HG03521 (cell line): ENCODE measurements around the gene ICAM2.
A peak's percentile ranks its signal among the peaks of the same experiment; 100 is the strongest.

Experiments used
- ATAC-seq: cut with Tn5 transposase; IDR thresholded peaks from one replicate; pipeline ENCODE4 v1.9.1; 2021; ENCODE audit warnings: mild to moderate bottlenecking, moderate library complexity; ENCODE audit not compliant: unreplicated experiment

The ICAM2 gene

DNA sequence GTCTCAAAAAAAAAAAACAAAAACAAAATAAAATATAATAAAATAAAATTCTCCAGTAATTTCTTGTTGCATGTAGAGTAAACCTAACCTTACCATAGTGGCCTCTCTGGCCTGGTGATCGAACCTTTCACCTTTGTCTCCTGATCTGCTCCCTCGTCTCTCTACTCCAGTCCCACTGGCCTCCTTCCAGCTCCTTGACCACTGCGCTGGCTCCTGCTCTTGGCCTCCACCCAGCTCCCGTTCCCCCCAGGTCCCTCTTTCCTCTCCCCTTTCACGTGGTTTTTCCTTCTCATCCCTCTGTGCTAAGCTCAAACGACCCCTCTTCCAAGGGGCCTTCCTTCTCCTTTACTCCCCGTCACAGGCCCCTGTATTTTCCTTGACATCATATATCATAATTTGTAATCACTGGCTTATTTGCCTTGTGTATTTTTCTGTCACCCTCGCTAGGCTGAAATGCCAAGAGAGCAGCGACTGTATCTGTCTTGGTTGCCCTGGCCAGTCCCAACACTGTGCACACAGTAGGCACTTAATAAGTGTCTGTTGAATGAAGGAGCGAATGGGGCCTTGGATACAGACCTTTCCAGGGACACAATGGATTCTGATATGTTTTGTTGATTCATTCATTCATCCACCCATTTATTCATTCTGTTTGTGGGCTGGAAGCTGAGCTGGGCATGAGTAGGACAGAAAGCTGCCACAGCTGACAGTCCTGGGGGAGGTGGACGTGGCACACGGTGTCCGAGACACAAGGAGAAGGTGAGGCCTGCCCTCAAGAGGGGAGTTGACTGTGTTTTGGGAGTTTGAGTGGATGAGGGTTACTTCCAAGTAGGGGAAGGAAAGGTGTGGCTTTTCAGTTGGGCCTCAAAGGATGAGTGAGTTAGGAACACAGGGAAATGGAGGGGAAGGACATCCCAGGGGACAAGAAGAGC is 41.9 kb downstream of the ICAM2 start:
- no peak for ATAC-seq

DNA sequence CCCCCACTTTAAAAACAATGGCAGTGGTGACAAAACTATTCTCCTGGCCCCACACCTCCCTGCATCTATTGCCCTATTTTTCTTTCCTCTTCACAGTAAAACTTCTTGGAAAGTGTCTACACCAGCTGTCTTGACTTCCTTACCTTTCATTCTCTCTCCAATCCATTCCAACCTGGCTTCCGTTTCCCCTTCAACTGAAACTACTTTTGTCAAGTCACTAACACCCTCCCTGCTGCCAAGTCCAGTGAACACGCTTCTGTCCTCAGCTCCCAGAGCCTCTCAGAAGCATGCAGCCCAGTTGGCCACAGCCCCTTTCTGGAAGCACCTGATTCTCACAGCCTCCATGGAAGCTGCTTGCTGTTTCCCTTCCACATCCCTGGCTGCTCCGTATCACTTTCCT is 43.7 kb downstream of the ICAM2 start:
- no peak for ATAC-seq

DNA sequence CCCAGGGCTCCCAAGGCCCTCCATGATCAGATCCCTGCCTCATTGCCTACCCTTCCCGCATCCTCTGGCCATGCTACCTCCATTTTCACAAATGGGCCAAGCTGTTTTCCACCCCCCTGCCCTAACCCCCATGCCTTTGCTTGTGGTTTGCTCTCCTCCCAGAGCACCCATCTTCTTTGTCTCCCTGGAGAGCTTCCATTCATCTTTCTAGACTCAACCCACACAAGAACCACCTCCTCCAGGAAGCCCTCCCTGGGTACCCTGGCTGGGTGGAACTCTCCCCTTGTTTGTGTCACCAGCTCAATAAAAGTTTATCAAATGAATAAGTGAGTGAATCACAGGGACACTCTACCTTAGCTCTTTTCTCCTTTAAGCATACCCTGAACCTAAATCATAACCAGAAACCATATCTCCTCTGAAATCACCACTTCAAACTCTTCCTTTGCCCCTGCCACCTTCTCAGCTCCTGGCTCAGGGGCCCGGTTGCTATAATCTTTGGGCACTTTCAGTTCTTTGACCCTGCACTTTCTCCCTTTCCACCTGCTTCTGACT is 44.8 kb downstream of the ICAM2 start:
- ATAC-seq, result no peak

DNA sequence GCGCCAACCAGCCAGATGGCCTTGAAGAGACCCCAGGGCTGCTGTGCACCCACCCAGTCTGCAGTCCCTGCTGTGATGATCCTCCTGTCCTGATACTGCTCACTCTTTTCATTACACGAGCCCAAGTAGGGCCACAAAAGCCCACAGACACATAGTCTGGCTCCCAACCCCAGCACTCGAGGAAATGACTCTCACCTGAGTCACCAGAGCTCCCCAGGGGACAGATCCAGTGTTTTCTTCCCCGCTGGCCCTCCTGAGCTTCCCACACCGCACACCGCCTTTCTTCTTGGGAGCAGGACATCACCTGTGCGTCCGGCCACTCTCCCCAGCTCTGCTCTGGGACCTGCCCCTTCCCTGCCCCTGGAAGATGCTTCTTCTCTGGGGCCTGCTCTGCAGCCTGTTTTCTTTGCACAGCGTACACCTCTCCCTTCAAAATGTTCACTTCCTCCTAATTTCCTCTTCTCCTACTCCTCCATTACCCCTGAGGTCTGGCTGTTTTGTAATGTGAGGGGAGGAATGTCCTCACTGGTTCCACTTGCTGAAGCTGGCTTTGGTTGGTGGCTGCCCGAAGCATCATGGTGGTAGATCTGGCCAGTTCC is 45.7 kb downstream of the ICAM2 start:
- ATAC-seq, result no peak

DNA sequence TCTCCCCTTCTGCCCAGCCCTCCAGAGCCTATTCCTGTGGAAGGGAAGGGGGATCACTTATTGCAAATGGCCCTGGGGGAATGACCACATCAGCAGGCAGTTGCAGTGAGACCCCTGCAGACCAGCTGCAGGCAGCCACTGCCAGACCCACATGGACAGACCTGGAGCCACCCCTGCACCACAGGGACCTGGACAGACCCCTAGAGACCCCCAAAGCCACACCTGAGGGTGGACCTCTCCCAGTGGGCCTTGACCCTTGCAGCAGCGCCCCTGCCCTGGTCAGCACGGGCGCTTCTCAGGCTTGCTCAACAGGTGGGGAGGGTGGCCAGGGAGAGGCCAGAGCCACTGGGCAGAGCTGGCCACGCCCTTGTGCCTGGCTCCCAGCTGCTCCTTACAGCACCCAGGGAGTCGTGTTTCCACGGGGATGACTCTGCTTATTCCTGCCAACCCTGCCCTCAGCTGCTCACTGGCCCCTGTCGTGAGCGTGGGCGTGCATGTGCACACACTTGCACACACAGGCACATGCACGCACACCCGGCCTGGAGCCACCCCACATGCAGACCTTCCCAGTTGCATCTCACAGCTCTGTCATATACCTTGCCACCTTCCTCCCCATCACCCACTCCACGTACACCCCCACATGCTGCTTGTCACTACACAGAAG is 46.4 kb downstream of the ICAM2 start:
- ATAC-seq, result no peak

DNA sequence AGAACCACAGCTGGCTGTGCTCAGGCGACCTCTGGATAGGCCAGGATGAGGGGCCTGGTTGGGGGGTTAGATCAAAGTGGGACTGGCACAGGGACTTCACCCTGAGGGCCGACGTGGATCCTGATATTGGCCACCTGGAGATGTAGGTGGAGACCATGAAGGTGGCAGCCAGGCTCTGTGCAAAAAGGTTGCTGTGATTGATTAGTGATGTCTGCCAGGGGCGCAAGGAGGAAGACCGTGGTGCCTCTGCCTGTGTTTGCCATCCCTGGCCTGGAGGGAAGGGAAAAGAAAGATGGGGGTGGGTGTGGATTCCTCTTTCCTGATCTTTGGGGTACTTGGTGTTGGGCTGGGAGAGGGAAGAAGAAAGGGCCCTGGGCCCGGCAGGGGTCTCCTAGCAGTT is 47.2 kb downstream of the ICAM2 start:
- ATAC-seq, result no peak

DNA sequence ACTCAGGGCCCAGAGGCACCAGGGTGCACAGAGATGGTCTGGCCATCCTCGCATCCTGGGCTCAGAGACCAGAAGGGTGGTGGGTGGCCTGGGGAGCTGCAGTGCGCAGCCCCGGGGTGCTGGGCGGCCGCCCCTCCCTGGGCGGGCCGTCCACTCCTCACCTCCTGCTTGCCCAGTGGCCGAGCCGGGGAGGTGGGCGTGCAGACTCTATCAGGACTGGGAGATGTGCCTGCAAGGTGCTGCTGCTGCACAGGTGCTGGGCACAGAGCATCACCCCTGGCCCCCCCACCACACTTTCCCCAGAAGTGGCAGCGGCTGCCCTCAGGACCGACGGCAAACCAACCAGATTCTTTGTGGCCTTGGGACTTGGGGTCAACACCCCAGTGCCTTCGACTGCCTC is 47.6 kb downstream of the ICAM2 start, which contains the start of gene SCN4A:
TSS of gene SCN4A (minus strand) at position 123 of the 400 bp plus-strand sequence. CDS start at position 46, 77 bp downstream.
- no peak for ATAC-seq

DNA sequence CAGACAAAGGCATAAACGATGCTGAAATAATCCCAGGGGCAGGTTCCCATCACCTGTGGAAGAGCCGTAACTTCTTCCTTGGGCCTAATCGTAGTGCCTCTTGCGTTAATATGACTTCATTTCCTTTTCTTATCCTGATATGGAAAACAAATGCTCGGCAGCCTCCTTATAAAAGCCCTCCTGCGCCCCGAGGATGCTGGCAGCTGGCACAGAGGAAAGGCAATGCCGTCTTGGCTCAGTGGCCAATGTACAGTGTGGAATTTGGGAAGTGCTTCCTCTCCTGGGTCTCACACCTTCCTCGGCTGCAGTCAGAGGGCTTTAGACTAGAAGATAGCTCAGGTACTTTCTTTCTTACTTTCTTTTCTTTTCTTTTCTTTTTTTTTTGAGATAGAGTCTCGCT is 51.2 kb downstream of the ICAM2 start:
- no peak for ATAC-seq

DNA sequence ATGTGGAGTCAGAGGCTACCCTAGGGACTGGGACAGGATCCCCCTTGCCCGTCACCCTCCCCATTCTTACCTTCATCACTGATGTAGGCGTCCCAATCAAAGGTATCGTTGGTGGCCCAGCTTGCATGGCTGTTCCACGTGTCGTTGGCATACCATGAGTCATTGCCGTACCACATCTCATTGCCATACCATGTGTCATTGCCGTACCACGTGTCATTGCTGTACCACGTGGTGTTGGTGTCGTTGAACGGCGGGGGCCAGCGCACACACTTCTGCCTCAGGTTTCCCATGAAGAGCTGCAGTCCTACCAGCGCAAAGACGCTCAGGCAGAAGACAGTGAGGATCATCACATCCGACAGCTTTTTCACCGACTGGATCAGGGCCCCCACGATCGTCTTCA is 52.5 kb downstream of the ICAM2 start:
- no peak for ATAC-seq

DNA sequence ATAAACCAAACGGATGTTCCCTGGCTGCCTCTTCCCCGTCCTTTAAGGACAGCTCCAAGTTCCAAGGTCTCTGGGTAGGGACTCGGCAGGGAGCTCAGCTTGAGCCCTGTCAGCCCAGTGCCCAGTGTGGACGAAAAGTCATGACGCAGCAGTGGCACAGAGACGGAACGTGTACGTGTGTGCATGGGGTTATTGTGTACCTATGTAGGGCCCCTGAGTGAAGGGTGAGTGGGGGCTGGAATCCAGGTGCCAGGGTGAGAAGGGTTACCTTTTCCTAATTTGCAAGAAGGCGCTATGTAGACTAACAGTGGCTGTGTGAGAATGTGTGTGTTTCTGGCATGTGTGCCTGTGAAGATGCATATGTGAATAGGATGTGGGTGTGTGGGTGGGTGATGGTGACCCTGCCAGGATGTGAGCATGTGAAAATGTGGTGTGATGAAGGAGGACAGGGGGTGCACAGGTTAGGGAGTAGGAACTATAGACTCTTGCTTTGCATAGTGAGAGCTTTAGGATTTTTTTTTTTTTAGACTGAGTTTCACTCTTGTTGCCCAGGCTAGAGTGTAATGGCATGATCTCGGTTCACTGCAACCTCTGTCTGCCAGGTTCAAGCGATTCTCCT is 53.7 kb downstream of the ICAM2 start:
- ATAC-seq, result peak; percentile 52

DNA sequence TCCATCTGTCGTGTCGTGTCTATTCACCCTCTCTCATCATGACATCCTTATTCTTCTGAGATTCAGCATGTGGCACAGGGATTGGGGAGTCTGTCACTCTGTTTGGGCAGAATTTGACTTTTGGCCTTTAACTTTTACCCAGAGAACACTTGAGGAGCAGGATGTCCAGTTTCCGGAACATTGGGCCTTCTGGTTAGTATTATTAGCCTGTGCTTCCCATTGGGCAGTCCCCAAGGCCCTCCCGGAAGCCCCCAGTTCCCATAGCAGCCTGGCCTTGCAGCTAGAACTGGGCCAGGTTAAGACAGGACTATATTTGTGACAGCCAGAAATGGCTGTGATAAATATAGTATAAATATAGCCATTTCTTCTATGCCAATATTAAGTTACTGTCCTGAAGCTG is 57.3 kb downstream of the ICAM2 start:
- no peak for ATAC-seq

DNA sequence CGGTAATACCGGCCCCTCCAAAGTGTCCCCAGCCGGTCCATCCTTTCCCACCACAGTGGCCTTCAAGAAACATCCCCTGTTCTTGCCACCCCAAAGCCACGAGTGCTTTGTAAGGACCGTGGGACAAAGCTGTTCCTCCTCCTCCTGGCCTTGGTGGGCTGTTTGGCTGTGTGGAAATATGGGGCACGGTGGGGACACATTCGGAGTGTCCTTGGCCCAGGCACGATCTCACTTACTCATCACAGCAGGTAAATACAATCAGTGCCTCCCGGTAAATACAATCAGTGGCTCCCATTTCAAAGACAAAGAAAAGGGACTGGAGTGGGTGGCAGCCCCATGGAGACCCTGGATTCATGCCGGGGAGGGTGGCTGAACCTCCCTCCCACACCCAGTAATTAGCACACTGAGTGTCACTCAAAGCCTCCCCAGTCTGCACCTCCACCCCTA is 58.1 kb downstream of the ICAM2 start:
- no peak for ATAC-seq

DNA sequence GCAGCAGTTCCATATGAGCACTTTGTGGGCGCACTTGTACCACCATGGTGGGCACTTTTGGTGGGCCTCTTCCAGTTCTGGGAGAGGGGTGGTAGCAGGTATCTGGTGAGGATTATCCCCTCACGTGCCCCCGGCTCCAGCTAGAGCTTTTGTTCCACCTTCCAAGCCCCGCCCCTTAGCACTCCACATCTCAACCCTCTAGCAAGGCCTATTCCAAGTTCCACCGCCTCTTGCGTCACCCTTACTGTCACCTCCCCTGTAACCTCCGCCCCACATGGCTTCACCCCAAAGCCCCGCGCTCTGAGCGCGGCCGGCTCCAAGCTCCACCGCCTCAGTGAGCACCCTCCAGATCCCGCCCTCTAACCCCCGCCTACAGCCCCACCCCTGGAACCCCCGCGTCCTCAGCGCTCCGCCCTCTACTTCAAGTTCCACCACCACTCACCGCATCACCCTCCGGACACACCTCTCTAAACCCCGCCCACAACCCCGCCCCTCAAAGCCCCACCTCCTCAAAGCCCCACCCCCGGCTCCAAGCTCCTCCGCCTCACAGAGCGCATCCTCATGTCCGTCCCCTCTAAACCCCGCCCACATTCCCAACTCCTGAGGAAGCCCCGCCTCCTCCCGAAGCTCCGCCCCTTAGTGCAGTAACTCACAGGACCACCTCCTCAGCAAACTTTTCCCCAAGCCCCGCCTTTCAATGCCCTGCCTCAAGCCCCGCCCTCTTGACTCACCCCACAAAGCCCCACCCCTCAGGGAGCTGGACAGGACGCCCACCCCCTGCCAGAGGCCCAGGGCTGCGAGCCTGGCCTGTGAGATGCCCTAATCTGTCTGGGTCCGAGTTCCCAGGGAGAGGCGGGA is 58.8 kb downstream of the ICAM2 start:
- no peak for ATAC-seq

DNA sequence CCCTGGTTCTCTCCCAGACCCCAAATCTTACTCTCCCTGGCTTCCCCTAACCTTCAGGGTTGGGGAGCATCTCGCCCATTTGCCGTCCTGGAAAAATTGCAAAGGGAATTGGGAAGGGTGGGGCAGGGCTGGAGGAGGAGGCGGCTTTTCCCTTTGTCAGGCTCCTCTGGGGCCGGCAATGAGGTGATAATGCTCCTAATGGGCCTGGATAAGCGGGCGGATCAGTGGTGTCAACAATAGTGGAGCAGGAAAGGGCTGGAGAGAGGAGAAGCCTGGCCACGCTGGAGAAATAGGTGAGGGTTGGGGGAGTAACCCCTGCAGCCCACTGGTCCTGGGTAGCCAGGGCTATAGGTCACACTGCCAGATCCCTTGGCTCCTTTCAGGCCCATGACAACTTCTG is 60.0 kb downstream of the ICAM2 start:
- ATAC-seq, result no peak

DNA sequence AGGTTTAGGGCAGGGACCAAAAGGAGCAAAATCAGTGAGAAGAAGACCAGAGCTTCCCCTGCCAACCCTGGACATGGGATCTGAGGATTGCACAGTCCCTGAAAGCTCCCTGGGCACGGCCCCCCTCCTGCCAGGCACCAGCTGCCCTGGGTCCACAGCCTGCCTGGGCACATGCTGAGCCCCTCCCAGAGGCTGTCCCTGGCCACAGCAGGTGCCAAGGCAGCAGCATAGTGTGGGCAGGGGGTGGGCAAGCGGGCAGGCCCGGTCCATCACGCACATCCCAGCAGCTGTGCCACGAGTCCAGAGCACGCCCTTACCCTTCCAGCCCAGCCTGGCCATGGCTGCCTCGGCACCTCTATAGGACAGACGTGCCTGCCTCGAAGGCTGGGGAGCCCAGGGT is 60.4 kb downstream of the ICAM2 start:
- no peak for ATAC-seq

DNA sequence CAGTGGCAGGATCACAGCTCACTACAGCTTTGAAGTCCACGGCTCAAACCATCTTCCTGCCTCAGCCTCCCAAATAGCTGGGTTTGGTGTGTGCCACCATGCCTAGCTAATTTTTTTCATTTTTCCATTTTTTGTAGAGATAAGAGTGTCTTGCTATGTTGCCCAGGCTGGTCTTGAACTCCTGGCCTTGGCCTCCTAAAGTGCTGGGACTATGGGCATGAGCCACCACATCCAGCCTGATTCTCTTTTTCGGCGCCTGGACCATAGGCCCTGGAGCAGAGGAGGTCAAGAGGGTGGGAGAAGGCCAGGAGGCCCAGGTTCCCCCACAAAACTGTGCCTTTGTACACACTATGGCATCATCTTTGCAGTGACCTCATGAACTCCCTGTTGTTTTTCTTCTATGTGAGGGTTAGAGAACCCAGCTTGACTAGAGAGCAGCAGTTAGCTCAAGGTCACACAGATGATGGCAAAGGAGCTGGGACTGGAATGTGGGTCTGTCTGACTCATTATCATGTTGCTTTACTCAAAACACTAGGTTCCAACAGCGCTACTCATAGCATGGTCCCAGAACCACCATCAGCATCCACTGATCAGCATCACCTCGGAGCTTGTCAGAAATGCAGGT is 64.0 kb downstream of the ICAM2 start:
- ATAC-seq, result no peak

DNA sequence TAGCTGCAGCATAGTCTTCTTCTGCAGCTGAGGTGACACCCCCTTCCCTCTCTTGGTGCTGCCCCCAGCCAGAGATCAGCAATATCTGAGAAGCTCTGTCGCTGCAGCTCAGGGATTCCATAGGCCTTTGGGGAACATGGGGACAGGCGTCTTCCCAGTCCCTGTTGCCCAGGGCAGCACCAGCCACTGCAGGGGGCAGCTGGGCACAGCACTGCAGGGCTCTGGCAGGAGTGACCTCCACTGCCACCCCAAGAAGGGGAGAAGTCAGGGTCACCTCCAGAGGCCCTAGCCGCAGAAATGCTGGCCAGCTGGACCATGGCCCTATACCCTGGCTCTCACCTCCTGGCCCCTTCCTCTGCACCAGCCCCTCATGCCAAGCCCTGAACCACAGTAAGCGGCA is 64.6 kb downstream of the ICAM2 start:
- no peak for ATAC-seq

DNA sequence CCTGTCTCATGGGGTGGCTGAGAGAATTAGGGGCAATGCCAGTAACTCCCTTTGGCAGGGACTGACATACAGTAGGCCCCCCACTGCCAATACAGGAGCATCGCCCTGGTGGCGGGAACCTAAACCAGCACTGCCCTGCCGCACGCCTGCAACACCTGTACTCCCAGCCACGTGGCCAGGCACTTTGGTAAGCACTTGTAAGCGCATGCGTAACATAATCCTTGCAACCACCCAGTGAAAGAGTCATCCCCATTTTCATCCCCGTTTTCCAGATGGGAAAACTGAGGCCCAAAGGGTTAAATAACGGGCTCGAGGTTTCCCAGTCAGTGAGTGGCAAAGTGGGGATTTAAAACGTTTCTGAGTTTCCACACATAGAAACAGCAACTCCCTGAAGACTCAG is 65.2 kb downstream of the ICAM2 start:
- ATAC-seq, result no peak

DNA sequence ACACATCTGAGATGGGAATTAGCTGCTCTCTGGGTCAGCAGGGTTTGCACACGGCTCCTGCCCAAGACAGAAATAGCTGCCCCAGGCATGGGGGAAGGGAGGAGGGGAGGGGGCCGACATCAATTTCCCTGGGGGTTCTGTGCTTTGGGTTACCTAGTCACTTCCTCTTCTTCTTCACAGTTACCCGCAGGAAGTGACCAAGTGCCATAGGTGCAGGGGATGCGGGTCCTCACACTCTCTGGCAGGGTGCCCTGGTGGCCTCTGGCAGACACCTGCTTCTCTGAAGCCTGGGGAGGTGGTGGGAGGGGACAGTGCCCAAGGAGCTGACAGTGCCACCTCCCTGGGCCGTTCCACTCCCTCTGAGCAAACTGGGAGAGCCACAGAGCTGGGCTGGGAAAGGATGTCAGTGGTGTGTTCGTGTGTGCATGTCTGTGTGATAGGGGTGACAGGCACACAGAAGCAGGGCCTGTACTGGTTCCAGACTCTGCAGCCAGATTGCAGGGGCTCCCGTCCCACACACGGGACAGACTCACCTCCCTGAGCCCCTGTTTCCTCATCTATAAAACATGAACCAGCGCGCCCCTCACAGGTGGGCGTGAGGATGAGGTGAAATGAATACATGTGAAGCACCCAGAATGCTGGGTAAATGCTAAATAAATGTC is 65.9 kb downstream of the ICAM2 start:
- no peak for ATAC-seq
